HCT116 (cell line): Measurements from ENCODE around the gene SIK1. TPM values are rescaled to one million over a fixed set of nuclear protein-coding genes. Genes with fewer than 3 reads are reported as not detected.
"Not testable (repeated sequence)": the region's sequence is repeated elsewhere in the genome, so short reads cannot be mapped to it uniquely, and the experiment has no call there.

Source experiments
- ATAC-seq: fragments of 200-7000 bp; cut with Tn5 transposase; 2 replicates; pipeline ENCODE4 v1.9.1; 2020; ENCODE audit warnings: mild to moderate bottlenecking, moderate library complexity
- BruUV-seq: library from RNA; stranded (reverse); fragments of 400-500 nt; replicated peaks from 2 replicates; lab custom pipeline; 2021; lab: Mats Ljungman, UMichigan
- CTCF ChIA-PET: fragments of 300-600 bp; sonication (Branson Sonifier 250); formaldehyde crosslinking; loops from one replicate; lab custom pipeline; 2021; ENCODE audit warnings: antibody characterized with exemption; lab: Charles Lee
- POLR2A ChIA-PET: fragments of 300-600, 350-600 bp; sonication (Branson Sonifier 250); formaldehyde crosslinking; loops from one replicate; lab custom pipeline; 2021; ENCODE audit warnings: antibody characterized with exemption; lab: Charles Lee
- RAD21 ChIA-PET, 2 experiments: fragments of 300-600 bp; sonication (Branson Sonifier 250); formaldehyde crosslinking; loops; one replicate each; lab custom pipeline; 2023; ENCODE audit warnings: low total read pairs in 2 of 2; ENCODE audit not compliant: uncharacterized antibody in 2 of 2, unreplicated experiment in 2 of 2, low non-redundant PET in 1 of 2; lab: Charles Lee
- DNase-seq: peaks from one replicate; pipeline ENCODE4 v3.0.0-alpha.2; 2010; ENCODE audit warnings: low read depth, low spot score
- H2AFZ ChIP-seq: fragments of 200-600 bp; shearing (Covaris generic), sonication (generic); 2 replicates; pipeline ENCODE4 v1.6.1; 2017; ENCODE audit warnings: low read depth, mixed run types, mixed read lengths, antibody characterized with exemption, low read length; ENCODE audit not compliant: poor library complexity, severe bottlenecking
- H3K27ac ChIP-seq: 2 replicates; pipeline ENCODE4 v1.5.1; 2012; ENCODE audit warnings: low read depth, low read length
- H3K27me3 ChIP-seq: fragments of 200-600 bp; sonication (generic); 2 replicates; pipeline ENCODE4 v1.6.1; 2016; ENCODE audit warnings: mixed run types, low read length, mixed read lengths; ENCODE audit not compliant: insufficient read depth
- H3K36me3 ChIP-seq, 2 experiments: fragments of 200-500 bp in 1 of 2; fragments of 200-600 bp in 1 of 2; sonication (Bioruptor generic) in 1 of 2; sonication (generic) in 1 of 2; 2 replicates each; pipeline versions ENCODE4 v1.5.1 to v1.6.1; 2014 to 2016; ENCODE audit warnings: low read length in 2 of 2, inconsistent platforms in 1 of 2, mixed read lengths in 1 of 2, mixed run types in 1 of 2; ENCODE audit not compliant: insufficient read depth in 2 of 2, control insufficient read depth in 1 of 2
- H3K4me1 ChIP-seq, 2 experiments: fragments of 200-600 bp in 1 of 2; sonication (generic) in 1 of 2; 2 replicates each; pipeline versions ENCODE4 v1.5.1 to v1.6.1; 2012 to 2017; ENCODE audit warnings: low read length in 2 of 2, inconsistent platforms in 1 of 2, mild to moderate bottlenecking in 1 of 2, mixed read lengths in 1 of 2, mixed run types in 1 of 2, moderate library complexity in 1 of 2; ENCODE audit not compliant: insufficient read depth in 2 of 2, control insufficient read depth in 1 of 2
- H3K4me2 ChIP-seq: fragments of 200-600 bp; sonication (generic); 2 replicates; pipeline ENCODE4 v1.6.1; 2017; ENCODE audit warnings: mixed run types, low read length, mixed read lengths
- H3K4me3 ChIP-seq, 2 experiments: fragments of 200-600 bp in 1 of 2; sonication (generic) in 1 of 2; replicated peaks in 1 of 2; 2 replicates each; pipeline ENCODE4 v1.5.1; 2011 to 2016; ENCODE audit warnings: low read length in 2 of 2, control low read depth in 1 of 2, low read depth in 1 of 2, mild to moderate bottlenecking in 1 of 2, mixed read lengths in 1 of 2, mixed run types in 1 of 2
- H3K79me2 ChIP-seq: fragments of 200-600 bp; sonication (generic); 2 replicates; pipeline ENCODE4 v1.6.1; 2017; ENCODE audit warnings: mild to moderate bottlenecking, mixed run types, low read length, moderate library complexity, mixed read lengths; ENCODE audit not compliant: insufficient read depth
- H3K9ac ChIP-seq: fragments of 200-600 bp; sonication (generic); 2 replicates; pipeline ENCODE4 v1.6.1; 2016; ENCODE audit warnings: low read length, mixed read lengths
- H3K9me2 ChIP-seq: fragments of 200-600 bp; sonication (generic), shearing (Covaris generic); 2 replicates; pipeline ENCODE4 v1.6.1; 2017; ENCODE audit warnings: mixed run types, mild to moderate bottlenecking, moderate library complexity; ENCODE audit not compliant: insufficient read depth
- H3K9me3 ChIP-seq, 2 experiments: fragments of 200-500 bp in 1 of 2; fragments of 200-600 bp in 1 of 2; sonication (Bioruptor generic) in 1 of 2; sonication (generic) in 1 of 2; 2 replicates each; pipeline ENCODE4 v1.6.1; 2014 to 2017; ENCODE audit warnings: low read length in 2 of 2, mixed read lengths in 2 of 2, inconsistent platforms in 1 of 2, low read depth in 1 of 2, mild to moderate bottlenecking in 1 of 2, mixed run types in 1 of 2, moderate library complexity in 1 of 2; ENCODE audit not compliant: control insufficient read depth in 1 of 2, insufficient read depth in 1 of 2
- H4K20me1 ChIP-seq: fragments of 200-600 bp; sonication (generic), shearing (Covaris generic); 2 replicates; pipeline ENCODE4 v1.6.1; 2017; ENCODE audit warnings: mixed run types, mild to moderate bottlenecking, moderate library complexity; ENCODE audit not compliant: insufficient read depth
- intact Hi-C: fragments of 100-400 bp; cut with micrococcal nuclease; formaldehyde crosslinking; loops from 2 replicates; pipeline ENCODE4 v1.10.0; 2022
- total RNA-seq: library from RNA; stranded (reverse); gene quantifications from one replicate; pipeline ENCODE4 v1.2.1, GENCODE V29; 2021; ENCODE audit not compliant: unreplicated experiment

The SIK1 gene
- total RNA-seq, 1 experiment from 2014 or later: 14.7 TPM

DNA sequence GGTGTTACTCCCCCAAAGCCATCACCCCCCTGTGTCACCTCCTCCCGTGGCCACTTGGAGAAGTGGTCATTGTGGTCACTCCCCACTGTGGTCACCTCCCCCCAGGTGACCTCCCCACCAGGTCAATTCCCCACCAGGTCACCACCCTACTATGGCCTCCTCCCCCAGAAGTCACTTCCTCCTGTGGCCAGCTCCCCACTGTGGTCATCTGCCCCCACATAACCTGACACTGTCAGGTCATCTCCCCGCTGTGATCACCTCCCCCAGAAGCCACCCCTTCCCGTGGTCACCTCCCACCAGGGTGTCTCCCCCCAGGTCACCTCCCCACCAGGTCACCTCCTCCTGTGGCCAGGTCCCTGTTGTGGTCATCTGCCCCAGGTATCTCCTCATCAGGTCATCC lies 28.9 kb downstream of the SIK1 start:
- DNase-seq, H3K27ac ChIP-seq, H3K4me2 ChIP-seq, H3K9ac ChIP-seq, H3K36me3 ChIP-seq, H3K9me3 ChIP-seq, H2AFZ ChIP-seq, H3K27me3 ChIP-seq, RAD21 ChIA-PET, H3K79me2 ChIP-seq, H4K20me1 ChIP-seq, H3K4me3 ChIP-seq, H3K4me1 ChIP-seq, intact Hi-C loops, POLR2A ChIA-PET, ATAC-seq, H3K9me2 ChIP-seq, CTCF ChIA-PET, BruUV-seq: not testable (repeated sequence)

GRCh38 chr21:43397439-43397808 lies 29.5 kb downstream of the SIK1 start:
- H4K20me1 ChIP-seq, H3K4me1 ChIP-seq, H3K9ac ChIP-seq, H3K4me3 ChIP-seq, POLR2A ChIA-PET, H3K36me3 ChIP-seq, RAD21 ChIA-PET, H3K4me2 ChIP-seq, DNase-seq, H3K27me3 ChIP-seq, intact Hi-C loops, CTCF ChIA-PET, H3K27ac ChIP-seq, H3K9me2 ChIP-seq, H3K9me3 ChIP-seq, BruUV-seq, H2AFZ ChIP-seq, H3K79me2 ChIP-seq: not testable (repeated sequence)
- ATAC-seq: peak; percentile 21

GRCh38 chr21:43396788-43397438 lies 30.0 kb downstream of the SIK1 start:
- H3K9me3 ChIP-seq, CTCF ChIA-PET, H3K9me2 ChIP-seq, H3K4me1 ChIP-seq, RAD21 ChIA-PET, H3K79me2 ChIP-seq, H3K9ac ChIP-seq, H3K4me3 ChIP-seq, H3K4me2 ChIP-seq, intact Hi-C loops, H2AFZ ChIP-seq, DNase-seq, POLR2A ChIA-PET, H3K27ac ChIP-seq, H3K36me3 ChIP-seq, H3K27me3 ChIP-seq, H4K20me1 ChIP-seq: not testable (repeated sequence)
- ATAC-seq: peak; percentile 96
- BruUV-seq: TSS peak; percentile 48

DNA sequence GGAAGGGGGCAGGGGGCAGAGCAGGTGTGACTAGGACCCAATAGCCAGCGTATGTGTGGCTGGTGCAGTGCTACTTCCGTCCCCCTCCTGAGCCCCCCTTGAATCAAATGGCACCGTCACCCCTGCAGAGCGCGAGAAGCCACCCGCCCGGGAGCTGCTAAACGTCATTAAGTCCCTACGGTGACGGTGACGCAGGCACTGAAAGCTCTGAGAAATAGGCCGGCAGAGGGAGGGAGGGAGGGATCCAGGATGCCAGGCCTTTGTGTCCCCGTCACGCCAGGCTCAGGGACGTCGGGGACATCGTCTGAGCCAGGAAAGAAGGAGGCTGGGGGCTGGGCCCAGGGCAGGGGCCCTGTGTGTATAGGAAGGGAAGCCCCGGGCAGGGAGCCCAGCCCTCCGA lies 43.6 kb downstream of the SIK1 start:
- H3K27ac ChIP-seq, H3K4me2 ChIP-seq, H3K9ac ChIP-seq, H3K9me2 ChIP-seq, H3K36me3 ChIP-seq, RAD21 ChIA-PET, H3K79me2 ChIP-seq, H3K9me3 ChIP-seq, H2AFZ ChIP-seq, H3K27me3 ChIP-seq, H4K20me1 ChIP-seq, POLR2A ChIA-PET, CTCF ChIA-PET, intact Hi-C loops, DNase-seq, BruUV-seq, H3K4me1 ChIP-seq, H3K4me3 ChIP-seq, ATAC-seq: not testable (repeated sequence)
